Stimulated activated CD4-positive, alpha-beta T cell treated with anti-CD3 and anti-CD28 coated beads, Interleukin-4, amount 100 ng/mL, for 48 hours (primary cell): Measurements from ENCODE around the gene DMWD.

Experiments
- DNase-seq, 2 donors: peaks; one replicate each; pipeline ENCODE4 v3.0.0-alpha.2; 2020; ENCODE audit warnings: low read depth in 2 of 2

DMWD gene

DNA sequence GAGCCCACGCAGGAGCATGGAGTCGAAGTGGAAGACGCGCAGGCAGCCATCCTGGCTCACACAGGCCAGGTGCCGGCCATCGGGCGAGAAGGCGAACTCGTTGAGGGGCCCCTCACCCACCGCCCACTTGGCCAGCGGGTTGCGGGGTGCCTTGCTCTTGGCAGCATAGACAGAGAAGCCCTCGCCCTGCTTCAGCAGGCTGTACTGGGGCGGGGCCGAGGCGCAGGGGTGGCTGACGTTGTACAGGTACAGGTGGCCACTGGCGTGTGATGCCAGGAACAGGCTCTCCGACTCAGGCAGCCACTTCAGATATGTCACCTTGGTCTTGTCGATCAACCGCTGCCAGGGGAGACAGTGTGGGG lies 6.1 kb downstream of the DMWD start:
- DNase-seq: no peak

DNA sequence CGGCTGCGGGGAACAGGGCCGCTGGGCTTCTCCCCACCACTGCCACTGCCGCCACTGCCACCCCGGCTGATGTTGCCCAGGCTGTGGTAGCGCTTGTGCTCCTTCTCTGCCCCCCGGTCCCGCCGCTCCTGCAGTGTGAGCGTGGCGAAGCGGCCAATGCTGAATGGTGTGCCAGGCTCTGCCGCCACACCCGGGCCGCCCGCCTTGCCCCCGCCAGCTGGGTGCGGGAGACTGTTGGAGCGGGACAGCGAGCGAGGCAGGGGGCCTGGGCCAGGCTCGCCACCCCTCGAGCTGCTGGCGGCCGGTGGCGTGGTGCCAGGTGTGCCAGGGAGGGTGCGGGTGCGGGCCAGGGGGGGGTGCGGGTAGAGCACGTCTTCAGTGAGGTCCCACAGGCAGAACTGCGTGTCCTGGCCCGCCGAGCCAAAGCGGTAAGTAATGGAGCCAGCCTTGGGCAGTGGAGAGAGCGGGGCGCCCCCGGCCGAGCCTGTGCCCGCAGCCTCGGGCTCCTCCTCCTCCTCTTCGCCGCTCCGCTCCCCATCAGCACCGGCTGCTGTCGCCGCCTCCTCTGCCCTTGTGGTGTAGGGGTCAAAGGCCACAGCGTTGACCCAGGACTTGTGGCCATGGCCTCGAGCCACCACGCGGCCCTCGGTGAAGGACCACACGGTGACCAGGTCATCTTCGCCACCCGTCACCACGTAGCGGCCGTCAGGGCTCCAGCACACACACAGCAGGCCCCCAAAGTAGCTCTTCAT lies 6.7 kb downstream of the DMWD start:
- DNase-seq: no peak

GRCh38 chr19:45785097-45785496 lies 7.5 kb downstream of the DMWD start:
- no peak for DNase-seq

- DNase-seq: no peak
Measured at GRCh38 chr19:45784096-45784495, 8.5 kb downstream of the DMWD start.

GRCh38 chr19:45782820-45783785 lies 9.5 kb downstream of the DMWD start:
- no peak for DNase-seq

DNA sequence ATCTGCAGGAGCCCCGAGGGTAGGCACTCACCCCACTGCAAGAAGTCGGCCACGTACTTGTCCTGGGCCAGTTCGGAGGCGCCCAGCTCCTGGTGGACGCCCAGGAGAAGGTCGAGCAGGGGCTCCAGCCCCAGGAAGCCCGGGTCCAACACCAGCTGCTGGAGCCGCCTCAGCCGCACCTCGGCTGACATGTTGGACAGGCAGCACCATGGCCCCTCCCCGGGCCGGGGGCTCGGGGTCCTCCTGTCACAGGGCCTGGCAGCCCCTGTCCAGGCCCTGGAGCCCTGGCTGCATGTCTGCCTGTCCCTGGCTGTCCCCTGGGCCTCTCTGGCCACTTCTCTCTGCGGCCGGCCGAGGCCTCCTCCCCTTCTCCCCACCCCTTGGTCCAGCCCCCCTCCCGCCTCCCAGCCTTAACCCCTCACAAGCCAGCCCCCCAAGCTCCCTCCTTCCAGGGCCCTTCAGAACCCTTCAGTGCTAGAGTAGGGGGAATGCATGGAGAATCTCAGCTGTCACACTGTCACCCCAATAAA lies 10.4 kb downstream of the DMWD start, which contains the start of gene DMPK:
Gene DMPK (minus strand): TSS at position 329 of the 530 bp plus-strand sequence. CDS start 138 bp downstream, at position 191.
- DNase-seq: no peak

- DNase-seq: no peak
Measured at GRCh38 chr19:45781214-45782161, 11.2 kb downstream of the DMWD start.

DNA sequence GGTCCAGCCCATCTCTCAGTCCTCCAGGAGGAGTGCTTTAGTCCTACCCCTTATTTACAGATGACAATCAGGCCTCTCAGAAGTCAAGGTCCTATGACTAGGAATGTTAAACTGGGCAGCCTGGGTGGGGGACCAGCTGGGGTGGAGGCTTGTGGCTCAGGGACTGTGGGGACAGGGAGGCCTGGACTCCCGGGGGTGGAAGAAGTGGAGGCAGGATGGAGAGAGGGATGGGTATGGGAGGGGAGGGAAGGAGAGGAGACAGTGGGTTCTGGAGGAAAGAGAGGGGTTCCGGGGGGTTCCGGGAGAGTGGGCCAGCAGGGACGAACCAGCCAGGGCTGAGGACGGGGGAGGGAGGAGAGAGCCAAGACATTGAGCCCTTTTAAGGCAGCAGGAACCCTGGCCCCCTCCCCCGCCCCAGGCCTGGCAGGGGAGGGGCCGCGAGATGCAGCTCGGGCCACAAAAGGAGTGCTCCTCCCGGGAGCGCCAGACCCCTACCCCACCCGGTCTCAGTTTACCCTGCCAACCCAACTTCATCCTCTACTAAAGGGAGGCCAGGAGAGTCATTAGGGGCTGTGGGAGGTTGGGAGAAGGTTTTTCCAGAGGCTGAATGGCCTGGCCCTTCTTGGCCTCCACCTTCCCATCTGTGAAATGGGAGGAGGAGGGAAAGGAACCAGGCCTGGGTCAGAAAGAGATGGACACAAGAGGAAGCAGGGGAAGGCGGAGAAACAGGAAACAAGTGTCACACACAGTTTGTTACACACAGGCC lies 12.0 kb downstream of the DMWD start:
- DNase-seq: no peak

DNA sequence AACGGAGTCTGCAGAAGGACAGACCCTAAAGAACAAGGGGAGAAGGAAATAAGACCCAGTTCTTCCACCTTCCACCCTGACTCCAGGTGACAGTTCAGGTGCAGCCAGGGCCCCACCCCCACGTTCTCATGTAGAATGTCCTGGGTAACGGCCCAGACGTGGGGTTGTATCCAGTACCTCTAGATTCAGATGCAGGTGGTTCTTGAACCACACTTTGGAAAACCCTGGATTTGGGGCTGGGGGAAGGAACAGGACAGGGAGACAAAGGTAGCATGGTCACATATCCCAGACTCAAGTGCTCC lies 12.5 kb downstream of the DMWD start:
- DNase-seq: no peak

DNA sequence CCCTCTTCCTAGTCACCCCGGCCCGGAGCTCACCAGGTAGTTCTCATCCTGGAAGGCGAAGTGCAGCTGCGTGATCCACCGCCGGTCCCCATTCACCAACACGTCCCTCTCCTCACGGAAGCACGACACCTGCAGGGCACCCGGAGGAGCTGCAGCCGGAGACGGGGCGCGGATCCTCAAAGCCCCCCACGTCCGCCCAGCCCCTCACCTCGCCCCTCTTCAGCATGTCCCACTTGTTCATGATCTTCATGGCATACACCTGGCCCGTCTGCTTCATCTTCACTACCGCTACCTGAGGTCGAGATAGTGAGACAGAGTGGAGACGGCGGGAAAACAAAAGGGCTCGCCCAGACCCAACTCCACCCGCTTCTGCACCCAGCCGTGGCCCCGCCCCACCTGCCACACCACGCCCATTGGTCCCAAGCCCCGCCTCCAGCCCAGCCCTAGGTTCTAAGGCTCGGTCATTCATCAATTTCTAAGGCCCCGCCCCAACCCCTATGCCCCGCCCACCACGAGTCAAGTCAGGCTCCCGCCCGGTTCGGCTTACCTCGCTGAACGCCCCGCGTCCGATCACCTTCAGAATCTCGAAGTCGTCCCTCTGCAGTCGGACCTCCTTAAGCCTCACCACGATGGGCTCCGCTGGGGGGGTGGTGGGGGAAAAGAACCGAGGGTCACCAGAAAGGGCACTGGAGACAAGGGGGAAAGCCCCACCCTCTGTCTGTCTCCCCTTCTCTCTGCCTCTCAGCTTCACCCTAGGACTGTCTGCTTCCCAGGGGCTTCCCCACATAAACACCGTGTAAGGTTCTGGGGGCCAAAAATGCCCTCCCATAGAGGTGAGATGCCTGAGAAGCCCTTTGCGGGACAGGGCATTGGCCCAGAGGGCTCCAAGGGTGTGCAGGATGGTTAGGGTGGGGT lies 13.2 kb downstream of the DMWD start:
- peak; percentile 89 to 99 for DNase-seq

DNA sequence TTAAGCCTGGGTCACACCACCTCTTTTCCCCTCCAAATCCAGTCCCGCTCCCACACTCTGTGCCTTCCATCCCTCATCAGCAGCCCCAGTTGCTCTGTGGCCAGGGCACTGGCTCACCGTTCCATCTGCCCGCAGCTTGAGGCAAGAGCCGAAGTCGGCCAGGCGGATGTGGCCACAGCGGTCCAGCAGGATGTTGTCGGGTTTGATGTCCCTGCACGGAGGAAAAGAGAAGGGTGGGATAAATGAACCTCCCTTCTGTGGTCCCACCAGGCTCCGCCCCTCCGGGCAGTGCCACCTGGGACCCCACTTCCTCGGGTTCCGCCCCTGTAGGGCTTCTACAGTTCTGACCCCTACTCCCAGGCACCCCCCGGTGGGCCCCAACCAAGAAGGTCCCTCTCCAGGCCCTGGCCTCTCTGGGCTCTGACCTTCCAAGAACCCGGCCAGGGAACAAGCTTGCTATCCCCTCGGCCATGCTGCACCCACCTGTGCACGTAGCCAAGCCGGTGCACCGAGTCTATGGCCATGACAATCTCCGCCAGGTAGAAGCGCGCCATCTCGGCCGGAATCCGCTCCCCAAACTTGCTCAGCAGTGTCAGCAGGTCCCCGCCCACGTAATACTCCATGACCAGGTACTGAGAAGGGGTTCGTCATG lies 14.5 kb downstream of the DMWD start:
- no peak for DNase-seq

- DNase-seq: no peak
Measured at GRCh38 chr19:45777395-45777961, 15.2 kb downstream of the DMWD start.

- DNase-seq: no peak
Measured at GRCh38 chr19:45774765-45775164, 17.9 kb downstream of the DMWD start.

GRCh38 chr19:45773384-45773783 lies 19.3 kb downstream of the DMWD start:
- DNase-seq: no peak

DNA sequence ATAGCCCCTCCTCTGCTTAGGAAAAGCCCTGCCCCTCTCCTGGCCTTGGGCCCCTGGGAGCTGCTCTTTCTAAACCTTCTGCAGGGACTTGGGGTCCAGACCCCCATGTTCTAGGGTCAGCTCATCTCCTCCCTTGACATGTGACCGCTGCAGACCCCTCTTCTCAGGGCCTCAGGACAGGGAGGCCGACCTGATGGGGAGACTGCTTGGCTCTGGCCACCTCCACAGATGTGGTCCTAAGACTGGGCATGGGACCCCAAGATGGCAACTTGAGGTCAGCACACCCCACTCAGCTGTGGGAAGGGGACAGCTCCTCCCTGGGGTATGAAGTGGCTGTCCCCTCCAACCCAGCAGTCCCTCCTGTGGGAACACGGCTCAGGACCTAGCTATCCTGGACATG lies 19.7 kb downstream of the DMWD start:
- DNase-seq: no peak

- no peak for DNase-seq
Measured at GRCh38 chr19:45772130-45772840, 20.4 kb downstream of the DMWD start.

DNA sequence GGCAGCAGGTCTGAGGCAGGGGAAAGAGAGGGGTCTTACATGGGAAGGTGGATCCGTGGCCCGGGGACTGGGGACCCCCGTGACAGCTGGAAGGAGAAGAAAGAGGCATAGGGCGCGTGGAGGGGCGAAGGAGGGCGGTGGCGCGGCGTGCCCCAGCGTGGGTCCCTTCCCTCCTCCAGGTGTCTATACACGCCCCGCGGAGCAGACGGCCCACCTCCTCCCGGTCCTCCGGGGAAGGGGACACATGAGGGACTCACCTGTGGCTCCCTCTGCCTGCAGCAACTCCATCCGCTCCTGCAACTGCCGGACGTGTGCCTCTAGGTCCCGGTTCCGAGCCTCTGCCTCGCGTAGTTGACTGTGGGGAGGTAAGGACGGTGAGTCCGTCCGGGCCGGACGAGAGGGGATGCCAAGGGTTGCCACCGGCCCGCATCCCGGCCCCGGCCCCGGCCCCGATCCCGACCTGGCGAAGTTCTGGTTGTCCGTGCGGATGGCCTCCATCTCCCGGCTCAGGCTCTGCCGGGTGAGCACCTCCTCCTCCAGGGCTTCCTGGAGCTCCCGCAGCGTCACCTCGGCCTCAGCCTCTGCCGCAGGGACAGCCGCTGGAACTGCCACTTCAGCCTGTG lies 21.2 kb downstream of the DMWD start:
- DNase-seq: no peak
